Activated naive CD8-positive, alpha-beta T cell treated with anti-CD3 and anti-CD28 coated beads, Interleukin-2, amount 50 U/mL, for 16 hours (primary cell): Measurements from ENCODE around the gene SPIRE2.
A peak's percentile ranks its signal among the peaks of the same experiment; 100 is the strongest.

Experiments used
- DNase-seq: peaks from one replicate; pipeline ENCODE4 v3.0.0-alpha.2; 2020; ENCODE audit warnings: low read depth, low spot score

The SPIRE2 gene

DNA sequence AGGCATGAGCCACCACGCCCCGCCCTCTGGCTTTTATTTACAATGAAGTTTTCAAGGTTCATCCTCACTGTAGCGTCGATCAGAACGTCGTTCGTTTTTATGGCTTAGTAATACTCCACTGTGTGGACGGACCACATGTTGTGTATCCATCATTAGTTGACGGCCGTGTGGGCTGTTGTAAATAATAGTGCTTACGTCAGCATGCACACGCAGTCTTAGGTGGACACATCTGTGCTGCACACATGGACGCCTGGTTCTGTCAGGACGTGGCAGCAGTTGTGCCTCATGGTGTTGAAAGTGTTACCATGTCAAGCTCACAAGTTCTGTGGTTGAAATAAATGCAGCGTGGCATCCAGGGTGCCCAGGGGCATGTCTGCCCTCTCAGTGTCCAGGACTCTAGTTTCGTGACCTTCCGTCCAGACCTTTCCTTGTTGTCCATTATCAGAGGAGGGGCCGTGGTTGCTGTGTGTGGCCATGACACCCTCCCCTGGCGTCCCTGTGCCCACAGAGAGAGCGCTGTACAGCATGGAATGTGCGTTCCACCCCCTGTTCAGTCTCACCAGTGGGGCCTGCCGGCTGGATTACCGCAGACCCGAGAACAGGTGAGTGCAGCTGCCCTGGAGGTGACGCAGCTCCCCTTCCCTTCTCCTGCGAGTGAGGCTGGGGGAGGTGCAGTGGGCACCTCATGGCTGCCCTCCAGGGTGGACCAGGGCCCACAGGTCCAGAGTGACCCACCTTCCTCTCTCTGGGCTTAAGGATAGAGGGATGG, 67.4 kb downstream of the SPIRE2 start:
- no peak for DNase-seq

DNA sequence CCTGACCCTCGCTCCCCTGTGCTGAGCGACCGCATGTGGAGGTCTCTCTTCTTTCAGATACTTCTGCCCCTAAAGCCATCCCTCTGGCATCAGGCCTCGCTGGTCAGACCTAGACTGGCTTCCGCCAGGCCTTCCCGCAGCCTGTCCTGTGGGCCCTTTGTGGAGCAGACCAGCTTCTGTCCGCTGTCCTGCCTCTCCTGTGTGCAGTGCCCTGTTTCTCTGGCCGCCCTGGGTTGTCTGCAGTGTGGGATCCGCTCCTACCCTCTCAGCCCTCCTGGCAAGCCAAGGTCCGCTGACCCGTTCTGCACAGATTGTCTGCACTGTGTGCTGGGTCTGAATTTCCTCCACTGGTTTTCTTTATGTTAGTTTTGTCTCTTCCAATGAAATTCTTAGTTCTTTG, 68.9 kb downstream of the SPIRE2 start:
- no peak for DNase-seq

GRCh38 chr16:89898201-89898967, 70.1 kb downstream of the SPIRE2 start:
- DNase-seq: no peak

- no peak for DNase-seq
Measured at GRCh38 chr16:89899879-89900481, 71.7 kb downstream of the SPIRE2 start.

DNA sequence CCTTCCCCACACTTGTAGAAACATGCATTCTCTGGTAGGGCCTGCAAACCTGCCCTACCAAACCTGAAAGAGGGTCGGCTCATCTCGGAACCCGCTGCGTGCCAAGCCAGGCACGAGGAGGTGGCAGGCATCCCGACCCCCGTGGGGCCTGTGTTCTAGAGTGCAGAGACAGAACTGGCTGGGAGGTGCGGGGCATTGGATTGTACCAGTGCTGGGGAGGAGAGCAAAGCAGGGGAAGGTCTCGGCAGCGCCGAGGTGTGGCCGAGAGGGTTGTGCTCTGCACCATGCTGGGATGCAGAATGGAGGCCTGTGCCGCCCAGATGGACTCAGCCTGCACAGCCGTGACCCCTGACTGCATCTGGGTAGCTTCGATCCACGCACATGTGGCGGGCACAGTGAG, 72.6 kb downstream of the SPIRE2 start:
- DNase-seq: no peak

GRCh38 chr16:89902980-89903379, 74.7 kb downstream of the SPIRE2 start:
- DNase-seq: no peak

GRCh38 chr16:89903908-89904515, 75.7 kb downstream of the SPIRE2 start:
- no peak for DNase-seq

DNA sequence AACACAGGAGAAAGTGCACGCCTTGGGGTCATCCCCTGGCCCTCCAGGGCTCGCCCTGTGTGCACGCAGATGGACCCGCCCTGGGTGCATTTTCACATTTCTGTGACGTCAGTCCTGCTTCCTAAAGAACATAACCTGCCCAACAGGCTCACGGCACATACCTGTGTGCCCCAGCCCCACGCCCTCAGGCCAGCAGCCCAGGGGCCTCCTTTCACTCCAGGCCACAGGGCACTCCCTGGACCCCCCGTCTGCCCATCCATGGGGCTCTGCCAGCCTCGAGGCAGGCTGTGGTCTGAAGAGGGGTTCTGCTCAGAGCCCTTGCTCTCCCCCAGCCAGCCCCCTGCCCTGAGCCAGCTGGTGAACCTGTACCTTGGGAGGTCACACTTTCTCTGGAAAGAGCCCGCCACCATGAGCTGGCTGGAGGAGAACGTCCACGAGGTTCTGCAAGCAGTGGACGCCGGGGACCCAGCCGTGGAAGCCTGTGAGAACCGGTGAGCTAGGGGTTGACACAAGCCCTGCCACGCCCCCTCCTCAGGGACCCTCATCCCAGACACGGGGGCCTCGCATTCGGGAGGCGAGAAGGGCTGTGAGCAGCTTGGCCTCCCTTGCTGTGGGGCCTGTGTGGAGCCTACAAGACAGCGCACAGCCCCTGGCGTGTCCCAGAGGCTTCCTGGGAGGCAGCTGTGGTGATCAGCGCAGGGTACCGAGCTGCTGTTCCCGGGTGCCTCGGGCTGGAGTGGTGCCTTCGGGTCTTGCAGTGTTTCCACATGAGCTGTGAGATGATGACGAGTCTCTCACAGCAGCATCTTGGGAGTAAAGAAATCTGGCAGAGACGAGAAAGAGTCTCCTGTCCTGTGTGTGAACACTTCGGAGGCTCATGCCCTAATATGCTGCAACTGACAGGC, 76.6 kb downstream of the SPIRE2 start:
- DNase-seq: no peak

DNA sequence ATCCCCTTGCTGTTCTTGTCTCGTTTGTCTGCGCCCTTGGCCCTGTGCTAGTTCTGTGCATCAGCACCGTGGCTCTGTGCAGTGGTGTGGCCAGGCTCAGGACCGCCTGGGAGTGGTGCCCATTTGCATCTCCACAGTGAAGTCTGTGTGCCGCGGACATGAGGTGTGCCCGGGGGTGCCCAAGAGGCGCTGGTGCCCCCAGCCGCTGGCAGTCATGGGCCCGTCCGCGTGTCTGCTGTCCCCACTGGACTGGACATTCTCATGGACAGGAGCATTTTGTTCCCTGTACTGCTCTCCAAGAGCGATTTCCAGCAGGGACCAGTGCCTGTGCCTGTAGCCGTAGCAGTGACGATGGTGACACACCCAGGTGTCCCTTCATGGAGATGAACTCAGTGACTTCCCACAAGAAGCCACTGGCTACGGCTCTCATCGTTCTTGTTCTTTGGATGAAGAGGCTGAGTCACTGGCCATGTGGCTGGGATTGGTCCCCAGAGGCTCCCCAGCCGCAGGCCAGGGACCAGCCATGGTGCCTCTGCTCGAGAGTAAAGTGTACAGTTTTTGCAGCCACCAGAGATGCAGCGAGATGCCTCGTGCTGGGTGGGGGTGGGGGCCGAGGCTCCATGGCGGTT, 77.3 kb downstream of the SPIRE2 start:
- DNase-seq: no peak

GRCh38 chr16:89906140-89907025, 78.1 kb downstream of the SPIRE2 start:
- DNase-seq: no peak

GRCh38 chr16:89907055-89907814, 79.0 kb downstream of the SPIRE2 start:
- DNase-seq: no peak

GRCh38 chr16:89908236-89908635, 80.0 kb downstream of the SPIRE2 start:
- no peak for DNase-seq

GRCh38 chr16:89909777-89910716, 81.8 kb downstream of the SPIRE2 start:
- DNase-seq: peak; percentile 19

- DNase-seq: no peak
Measured at GRCh38 chr16:89910717-89911354, 82.6 kb downstream of the SPIRE2 start.

- DNase-seq: no peak
Measured at GRCh38 chr16:89911375-89911774, 83.1 kb downstream of the SPIRE2 start.

- no peak for DNase-seq
Measured at GRCh38 chr16:89912143-89912542, 83.9 kb downstream of the SPIRE2 start.

- DNase-seq: no peak
Measured at GRCh38 chr16:89912627-89913026, 84.4 kb downstream of the SPIRE2 start.
